H1 (cell line): ENCODE data around the gene MFNG. TPM values are rescaled to one million over a fixed set of nuclear protein-coding genes. Genes with fewer than 3 reads are reported as not detected.

ENCODE experiments used
- BCL11A ChIP-seq, 2 experiments: IDR thresholded peaks; one replicate each; pipeline ENCODE4 v1.6.1; 2011; ENCODE audit warnings: low read depth in 2 of 2, low read length in 2 of 2, mild to moderate bottlenecking in 2 of 2
- CHD7 ChIP-seq: fragments of 300-600 bp; sonication (generic); IDR thresholded peaks from 2 replicates; pipeline ENCODE4 v1.7.1; 2012; ENCODE audit warnings: low read length, moderate library complexity, mild to moderate bottlenecking, inconsistent platforms; ENCODE audit not compliant: insufficient replicate concordance
- HDAC2 ChIP-seq, 2 experiments: fragments of 300-600 bp in 1 of 2; sonication (generic) in 1 of 2; IDR thresholded peaks; 2 replicates each; pipeline ENCODE4 v1.6.1; 2011 to 2012; ENCODE audit warnings: low read depth in 2 of 2, low read length in 2 of 2, mild to moderate bottlenecking in 2 of 2, moderate library complexity in 2 of 2, borderline replicate concordance in 1 of 2, inconsistent platforms in 1 of 2
- POU5F1 ChIP-seq: IDR thresholded peaks from 2 replicates; pipeline ENCODE4 v1.6.1; 2011; ENCODE audit warnings: low read depth, mild to moderate bottlenecking, low read length, moderate library complexity
- RAD21 ChIP-seq, 2 experiments: IDR thresholded peaks in 1 of 2; conservative IDR thresholded peaks in 1 of 2; 2 replicates each; pipeline ENCODE4 v1.6.1; 2011; ENCODE audit warnings: low read depth in 2 of 2, low read length in 2 of 2, improper control_type of control experiment in 1 of 2, inconsistent platforms in 1 of 2, mild to moderate bottlenecking in 1 of 2, moderate library complexity in 1 of 2
- SP1 ChIP-seq: IDR thresholded peaks from 2 replicates; pipeline ENCODE4 v1.6.1; 2011; ENCODE audit warnings: low read depth, low read length
- YY1 ChIP-seq: IDR thresholded peaks from 2 replicates; pipeline ENCODE4 v1.6.1; 2011; ENCODE audit warnings: low read depth, mild to moderate bottlenecking, low read length
- polyA plus RNA-seq, 7 experiments: library from polyadenylated mRNA; depleted of rRNA in 3 of 7; stranded (reverse) in 5 of 7; unstranded in 2 of 7; fragments of >200 nt in 5 of 7; fragments of 200-250 nt in 2 of 7; gene quantifications; 1 replicate in 5 of 7; 2 replicates in 1 of 7; 4 replicates in 1 of 7; pipeline versions ENCODE4 v1.2.1 to v1.2.3, GENCODE V29; 2011 to 2013; ENCODE audit warnings: missing spikeins in 2 of 7, mixed read lengths in 2 of 7
- total RNA-seq: library from RNA; stranded (reverse); fragmentation: NEBNext Ultra II Directional; extraction: Animal tissue kit (Norgen Biotek cat#: 25700); gene quantifications from 2 replicates; pipeline ENCODE4 v1.2.1, GENCODE V29; 2021
- TF ChIP-seq, protein P1 (sequence below): IDR thresholded peaks from 2 replicates; pipeline ENCODE4 v1.6.1; 2012; ENCODE audit warnings: inconsistent platforms

MFNG gene
- total and polyA plus RNA-seq, 2 of the 8 experiments (the other 6 are each of a cell fraction or from before 2014, with no cell fraction given), result 1.7 to 5.5 TPM

GRCh38 chr22:37519268-37520195 lies 33.3 kb upstream of the MFNG start, which contains the start of gene CARD10 (continued):
- TF ChIP-seq CHD7, result no peak
- TF ChIP-seq BCL11A (IDR thresholded peaks at IDR 0.05; ENCODE audit: low read depth in 2 of 2, low read length in 2 of 2), result no peak
- TF ChIP-seq, protein P1, sequence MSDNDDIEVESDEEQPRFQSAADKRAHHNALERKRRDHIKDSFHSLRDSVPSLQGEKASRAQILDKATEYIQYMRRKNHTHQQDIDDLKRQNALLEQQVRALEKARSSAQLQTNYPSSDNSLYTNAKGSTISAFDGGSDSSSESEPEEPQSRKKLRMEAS, result 0 out of 2 replicates have a peak, but pooled peaks have one; percentile 3
- no peak for TF ChIP-seq YY1
- no peak for TF ChIP-seq RAD21 (IDR thresholded peaks at IDR 0.05 in 1 of 2, conservative IDR thresholded peaks at IDR 0.05 in 1 of 2; ENCODE audit: low read depth in 2 of 2, low read length in 2 of 2)
- no peak for TF ChIP-seq SP1
- no peak for TF ChIP-seq POU5F1
- no peak for TF ChIP-seq HDAC2 (IDR thresholded peaks at IDR 0.05; ENCODE audit: borderline replicate concordance in 1 of 2, low read depth in 2 of 2, low read length in 2 of 2)
